C4-2B (cell line): ENCODE measurements around the gene ELFN1.

Experiments used
- CTCF ChIP-seq: fragments of 450-650 bp; conservative IDR thresholded peaks from 2 replicates; pipeline ENCODE4 v1.5.1; 2017; ENCODE audit warnings: mild to moderate bottlenecking
- ZFX ChIP-seq: fragments of 450-650 bp; IDR thresholded peaks from 2 replicates; pipeline ENCODE4 v1.6.1; 2017

DNA sequence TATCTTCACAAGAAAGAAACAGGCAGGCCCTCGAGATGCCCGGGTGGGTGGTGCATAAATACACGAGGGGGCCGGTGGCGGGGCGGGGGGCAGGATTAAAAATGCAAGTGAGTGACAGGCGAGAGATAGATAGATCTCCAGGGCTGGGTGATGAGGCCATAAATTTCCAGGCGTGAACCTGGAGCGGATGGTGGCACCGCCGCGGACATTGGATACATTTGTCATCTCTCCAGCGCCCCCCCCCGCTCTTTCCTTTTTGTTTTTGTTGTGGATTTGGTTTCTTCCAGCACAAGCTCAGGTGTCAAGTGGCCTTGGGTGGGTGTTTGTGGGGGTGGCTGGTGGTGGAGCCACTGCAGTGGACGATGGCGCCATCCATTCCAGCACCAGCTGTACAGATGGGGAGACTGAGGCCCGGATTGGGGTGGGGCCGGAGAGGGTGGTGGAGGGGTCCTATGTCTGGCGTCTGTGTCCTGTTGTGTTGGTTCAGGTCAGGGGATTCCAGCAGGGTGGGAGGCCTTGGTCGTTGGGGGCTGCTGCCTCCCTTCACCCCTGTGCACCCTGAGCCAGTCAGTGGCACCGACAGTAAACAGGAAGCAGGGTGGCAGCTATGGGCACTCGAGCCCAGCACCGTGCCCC, 2.9 kb downstream of the ELFN1 start:
- TF ChIP-seq CTCF (no peak), ZFX (no peak)
